ENCODE measurements around the gene AMMECR1. TPM values are rescaled to one million over a fixed set of nuclear protein-coding genes. Genes with fewer than 3 reads are reported as not detected.

Gene AMMECR1
- total RNA-seq, 1 donor from 2014 or later, result 2.2 TPM

DNA sequence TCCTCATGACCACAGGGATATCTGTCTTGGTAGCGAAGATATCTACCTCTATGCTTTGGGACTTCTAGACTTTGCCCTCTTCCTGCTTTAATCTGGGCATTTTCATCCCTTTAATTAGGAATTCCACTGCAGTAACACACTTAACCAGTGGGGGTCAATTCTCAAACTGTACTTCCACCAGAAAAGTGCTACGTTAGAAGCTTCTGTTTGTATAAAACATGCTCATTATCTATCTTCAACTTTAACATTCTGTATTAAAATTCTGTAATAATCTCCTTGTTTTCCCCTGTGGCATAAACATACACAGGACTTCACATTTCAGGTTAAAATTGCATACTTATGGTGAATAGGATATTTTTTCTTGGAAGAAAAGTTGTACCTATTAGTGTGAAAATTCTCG, 105.6 kb downstream of the AMMECR1 start:
- DNase-seq (ENCODE audit: low read depth in 2 of 2), result peak; percentile 6 to 14

DNA sequence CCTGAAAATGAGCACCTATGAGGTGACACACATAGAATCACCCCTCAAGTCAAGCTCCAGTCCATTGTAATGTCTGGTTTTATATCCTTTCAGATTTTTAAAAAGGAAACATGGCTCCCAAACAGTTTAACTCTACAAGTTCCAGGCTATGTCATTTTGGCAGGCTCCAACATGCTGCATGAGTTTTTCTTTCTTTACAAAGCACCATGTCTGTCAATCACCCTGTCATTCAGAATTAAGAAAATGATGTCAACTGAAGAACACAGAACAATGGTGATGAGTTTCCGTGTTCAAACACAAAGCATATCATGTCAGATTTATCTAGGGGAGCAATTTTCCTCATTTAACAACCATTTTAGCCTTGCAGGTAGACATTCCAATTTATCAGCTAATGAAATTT, 106.5 kb downstream of the AMMECR1 start:
- no peak for DNase-seq (ENCODE audit: low read depth in 2 of 2)

DNA sequence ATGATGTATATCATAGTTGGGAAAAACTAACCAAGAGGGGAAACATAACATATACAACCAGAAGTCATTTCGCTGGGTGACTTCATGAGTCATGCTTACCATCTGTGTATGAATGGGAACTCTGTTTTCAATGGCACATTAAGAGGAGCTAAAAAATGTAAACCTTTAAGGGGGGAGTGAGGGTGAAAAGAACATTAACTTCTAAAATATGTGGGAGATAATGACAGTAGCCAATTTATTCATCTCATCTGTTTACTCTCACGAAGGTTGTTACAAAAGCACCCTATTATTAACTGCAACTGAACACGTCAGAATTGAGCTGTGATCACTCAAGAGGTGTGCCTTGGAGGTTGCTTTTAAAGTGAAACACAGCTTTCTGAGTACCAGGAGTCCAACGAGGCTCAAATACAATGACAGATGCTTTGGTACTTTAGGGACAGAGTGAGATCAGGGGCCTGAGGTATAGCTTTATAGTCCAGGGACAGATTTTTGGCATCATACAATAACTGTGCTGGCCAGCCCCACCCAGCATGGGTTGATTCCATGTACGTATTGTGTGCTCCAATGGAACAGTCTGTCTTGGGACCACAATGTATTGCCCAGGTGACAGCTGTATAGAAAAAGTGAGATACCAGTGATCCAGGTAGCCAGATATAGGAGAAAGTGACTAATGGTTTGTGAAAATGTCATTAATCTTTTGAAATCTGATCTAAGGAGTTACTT, 107.3 kb downstream of the AMMECR1 start:
- peak; percentile 41 to 76 for DNase-seq (ENCODE audit: low read depth in 2 of 2)

DNA sequence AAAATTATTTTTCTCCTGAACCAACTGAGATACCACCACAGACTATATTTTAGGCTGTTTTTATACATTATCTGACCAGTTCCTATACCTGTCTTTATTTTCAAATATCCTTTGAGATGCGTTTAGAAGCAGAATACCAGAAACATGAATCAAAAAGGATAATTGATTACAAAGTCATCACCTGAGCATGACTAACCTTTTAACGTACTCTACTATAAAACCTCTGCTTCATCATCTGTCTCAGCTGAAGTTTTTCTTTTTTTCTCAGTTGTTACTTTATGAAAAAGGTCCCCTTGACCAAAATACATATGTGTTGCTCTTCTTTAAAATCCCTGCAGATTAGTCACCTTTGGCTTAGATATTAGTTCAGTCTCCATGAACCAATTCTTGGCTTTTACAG, 109.8 kb downstream of the AMMECR1 start:
- no peak for DNase-seq (ENCODE audit: low read depth in 2 of 2)

DNA sequence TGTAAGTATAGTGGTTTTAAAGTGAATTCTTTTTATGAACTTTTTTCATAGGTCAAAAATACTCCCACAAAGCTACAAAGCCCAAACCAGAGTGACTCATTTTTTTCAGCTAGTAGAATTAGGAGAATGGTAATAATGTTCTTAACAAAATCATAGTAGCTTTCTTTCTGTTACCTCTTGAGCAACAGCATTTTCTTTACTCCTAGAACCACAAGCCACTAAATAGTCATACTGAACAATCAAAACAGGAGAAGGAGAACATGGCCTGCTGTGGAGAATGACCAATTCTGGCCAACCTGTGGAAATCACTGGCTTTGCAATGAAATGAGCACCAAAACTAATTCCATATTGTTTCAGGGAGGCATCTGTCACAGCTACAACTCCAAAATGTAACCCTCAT, 112.9 kb downstream of the AMMECR1 start:
- no peak for DNase-seq (ENCODE audit: low read depth in 2 of 2)

DNA sequence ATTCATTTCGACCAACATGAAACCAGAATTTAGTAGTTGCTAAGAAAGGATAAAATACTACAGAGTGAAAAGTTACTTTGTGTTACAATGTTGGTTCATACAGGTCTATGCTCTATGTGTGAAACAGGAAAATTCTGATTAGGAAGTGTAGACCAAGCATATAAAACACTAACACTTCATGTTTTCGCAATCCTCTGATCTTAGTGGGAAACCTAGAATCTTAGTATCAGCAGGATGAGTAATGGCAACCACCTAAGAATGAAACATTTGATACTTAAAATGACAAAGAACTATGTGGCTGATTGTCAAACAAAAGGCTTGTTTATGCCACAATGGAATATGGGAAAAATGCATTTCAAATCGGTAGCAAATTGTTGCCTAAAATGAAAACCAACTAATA, 116.1 kb downstream of the AMMECR1 start:
- no peak for DNase-seq (ENCODE audit: low read depth in 2 of 2)

DNA sequence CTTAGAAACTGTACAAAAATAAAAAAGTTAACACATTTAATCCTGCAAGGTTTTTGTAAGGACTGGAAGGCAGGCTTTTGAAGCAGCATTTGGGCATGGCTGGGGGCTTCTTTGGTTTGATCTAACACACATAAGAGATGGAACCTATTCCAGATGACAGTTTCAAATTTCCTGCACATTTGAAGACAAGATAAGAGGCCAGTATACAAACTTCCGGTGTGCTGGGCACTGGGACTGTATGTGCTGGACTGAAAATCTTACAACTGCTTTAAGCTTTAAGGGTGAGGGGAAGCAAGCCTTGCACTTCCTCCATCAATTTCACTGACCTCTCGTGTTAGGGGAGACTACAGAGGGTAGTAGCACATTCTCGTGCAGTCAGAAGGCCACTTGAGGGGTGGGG, 122.9 kb downstream of the AMMECR1 start:
- no peak for DNase-seq (ENCODE audit: low read depth in 2 of 2)

DNA sequence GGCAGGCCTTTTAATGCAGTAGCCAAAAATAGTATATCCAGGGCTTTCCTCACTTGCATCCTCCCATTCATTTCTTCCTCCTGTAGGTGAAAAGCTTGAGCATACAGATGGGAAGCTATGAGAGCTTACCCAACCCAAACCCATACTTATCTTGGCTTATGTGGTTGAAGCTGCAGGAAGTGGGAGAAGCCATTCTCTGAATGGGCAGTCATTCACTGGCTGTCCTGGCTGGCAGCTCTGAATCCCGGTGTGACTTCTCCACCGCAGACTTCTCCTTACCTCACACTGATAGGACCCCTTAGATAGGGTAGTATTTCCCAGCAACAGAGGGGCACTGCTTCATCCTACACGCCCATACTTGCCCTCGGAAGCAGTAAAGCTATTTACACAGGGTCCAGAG, 125.4 kb downstream of the AMMECR1 start:
- DNase-seq (ENCODE audit: low read depth in 2 of 2), result no peak

DNA sequence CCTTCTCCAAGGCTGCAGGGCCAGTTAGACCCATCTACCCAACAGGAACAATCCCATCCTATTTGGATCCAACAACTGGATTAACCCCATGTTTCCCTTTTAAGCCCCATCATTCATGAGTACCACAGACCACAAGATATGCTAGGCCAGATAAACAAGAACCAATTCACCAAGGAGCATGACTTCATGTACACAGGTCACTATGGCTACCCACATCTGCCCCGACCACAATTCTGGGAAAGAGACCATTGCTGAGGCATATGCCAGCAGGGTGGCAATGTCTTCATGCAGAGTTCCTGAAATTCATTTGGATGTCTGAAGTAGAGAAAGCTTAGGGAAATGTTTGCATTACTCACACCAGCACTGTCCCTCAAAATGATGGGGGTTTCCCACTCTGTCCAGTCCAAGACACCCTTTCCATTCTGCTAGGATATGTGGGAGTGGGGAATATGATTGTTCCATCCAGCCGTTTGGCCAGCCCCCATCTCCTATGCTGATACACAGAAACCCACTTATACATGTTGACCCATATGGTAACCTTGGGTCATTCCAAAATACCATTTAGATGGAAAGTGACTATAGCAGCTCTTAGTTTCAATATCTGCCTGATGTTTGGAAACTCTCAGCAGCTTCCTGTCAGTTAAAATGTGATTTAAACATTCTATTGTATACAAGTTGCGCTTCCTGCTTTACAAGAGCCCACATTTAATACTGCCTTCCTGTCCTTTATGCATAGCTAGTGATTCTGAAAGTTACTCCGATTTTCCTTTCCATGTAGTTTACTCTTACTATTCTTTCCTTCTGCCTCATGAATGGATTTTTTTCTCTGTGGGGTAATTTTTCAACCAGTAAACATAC, 129.0 kb downstream of the AMMECR1 start:
- DNase-seq (ENCODE audit: low read depth in 2 of 2), result peak; percentile 33 to 61

DNA sequence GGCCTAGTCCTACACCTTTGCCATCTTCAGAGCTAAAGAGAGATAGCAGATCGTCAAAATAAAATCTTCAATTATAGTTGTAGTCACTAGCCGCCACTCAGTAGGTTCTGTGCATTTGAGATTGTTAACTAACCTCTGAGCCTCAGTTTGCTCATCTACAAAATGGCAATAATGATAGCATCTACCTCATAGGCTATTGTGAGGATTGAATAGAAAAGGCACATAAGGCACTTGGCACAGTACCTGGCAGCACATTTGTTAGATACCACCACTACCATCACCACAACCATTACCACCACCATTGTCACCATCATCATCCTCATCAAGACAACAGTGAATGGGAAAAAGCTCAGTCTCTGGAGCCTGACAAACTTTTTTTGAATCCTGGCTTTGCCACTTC, 134.6 kb downstream of the AMMECR1 start:
- no peak for DNase-seq (ENCODE audit: low read depth in 2 of 2)

DNA sequence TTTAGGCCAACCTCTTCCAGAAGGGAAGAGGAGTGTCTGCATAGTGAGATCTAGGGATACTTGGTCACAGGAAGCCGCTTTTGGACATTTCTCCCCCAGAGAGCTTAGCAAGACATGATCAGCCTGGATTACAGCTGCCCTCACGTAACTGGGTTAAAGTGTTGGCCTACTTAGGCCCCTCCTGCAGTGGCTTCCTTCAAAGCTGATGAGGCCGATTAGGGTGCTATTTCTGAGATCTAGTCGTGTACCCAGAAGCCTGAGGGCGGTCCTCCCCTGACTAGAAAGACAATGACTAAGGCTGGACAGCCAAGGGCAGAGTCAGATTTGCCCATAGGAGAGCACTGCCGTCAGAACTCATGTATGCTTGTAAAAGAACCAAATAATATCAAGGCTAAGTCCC, 135.0 kb downstream of the AMMECR1 start:
- no peak for DNase-seq (ENCODE audit: low read depth in 2 of 2)

DNA sequence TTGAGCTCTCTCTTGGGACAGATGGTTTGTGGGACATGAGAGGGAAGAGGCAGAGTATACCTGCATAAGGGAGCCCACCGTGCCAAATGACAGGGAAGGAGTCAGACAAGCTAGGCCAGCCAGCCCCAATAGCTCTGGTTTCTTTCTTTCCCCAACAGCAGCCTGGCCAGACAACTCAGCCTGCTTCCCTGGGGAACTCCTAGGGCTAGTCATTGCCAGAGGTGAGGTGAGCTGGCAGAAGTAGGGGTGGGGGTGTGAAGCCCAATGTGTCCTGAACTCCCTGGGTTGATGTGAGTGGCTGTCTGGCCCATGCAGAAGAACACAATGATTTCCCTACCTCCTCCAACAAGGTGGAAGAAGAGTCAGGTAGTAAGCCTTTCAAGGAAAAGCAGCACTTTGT, 135.5 kb downstream of the AMMECR1 start:
- DNase-seq (ENCODE audit: low read depth in 2 of 2), result no peak

DNA sequence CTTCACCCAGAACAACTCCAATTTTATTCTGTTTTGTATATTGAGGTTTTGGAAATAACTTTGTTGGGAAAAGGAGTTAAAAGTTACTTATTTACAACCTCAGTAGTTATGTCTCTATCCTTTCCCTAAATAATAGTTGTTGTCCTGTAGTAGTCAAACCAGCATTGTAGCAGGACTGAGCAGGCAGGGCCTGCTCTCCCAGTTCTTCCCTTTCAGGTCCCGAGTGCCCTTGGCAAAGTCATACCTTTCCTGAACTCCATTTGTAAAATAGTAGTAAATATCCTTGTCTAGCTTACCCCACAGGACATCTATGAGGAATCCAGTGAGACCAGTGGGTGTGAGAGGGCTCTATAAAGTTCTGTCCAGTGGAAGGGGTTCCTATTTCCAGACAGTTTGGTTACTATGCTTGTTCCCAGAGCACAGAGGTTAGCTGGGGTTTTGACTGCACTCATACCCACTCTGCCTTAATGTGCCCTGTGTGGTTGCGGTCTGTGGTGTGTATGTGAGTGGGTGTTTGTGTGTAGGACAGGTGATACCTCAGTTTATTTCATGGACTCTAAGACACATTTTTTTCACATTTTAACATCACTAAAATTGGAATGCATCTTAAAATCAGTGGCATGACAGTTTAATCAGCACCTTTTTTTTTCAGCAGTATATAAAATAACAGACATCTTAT, 136.3 kb downstream of the AMMECR1 start:
- no peak for DNase-seq (ENCODE audit: low read depth in 2 of 2)

DNA sequence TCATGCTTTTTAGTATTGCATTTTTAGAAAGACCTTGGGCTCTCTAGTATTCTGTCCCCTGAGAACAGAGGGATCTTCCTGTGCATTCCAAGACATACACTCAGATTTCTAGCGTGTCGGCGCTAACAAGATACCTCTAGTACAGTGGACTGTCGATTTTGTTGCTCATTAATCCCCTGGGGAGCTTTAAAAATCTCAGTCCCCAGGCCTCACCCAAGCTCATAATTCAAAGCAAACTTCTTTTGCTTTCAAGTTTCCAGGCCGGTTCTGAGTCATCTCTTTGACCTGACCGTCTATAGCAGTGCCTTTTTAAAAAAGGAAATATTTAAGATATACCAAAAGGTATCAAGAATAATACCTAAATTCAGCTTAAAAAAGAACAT, 137.0 kb downstream of the AMMECR1 start:
- peak in 1 of 2 donors; percentile 35 for DNase-seq (ENCODE audit: low read depth in 2 of 2)

DNA sequence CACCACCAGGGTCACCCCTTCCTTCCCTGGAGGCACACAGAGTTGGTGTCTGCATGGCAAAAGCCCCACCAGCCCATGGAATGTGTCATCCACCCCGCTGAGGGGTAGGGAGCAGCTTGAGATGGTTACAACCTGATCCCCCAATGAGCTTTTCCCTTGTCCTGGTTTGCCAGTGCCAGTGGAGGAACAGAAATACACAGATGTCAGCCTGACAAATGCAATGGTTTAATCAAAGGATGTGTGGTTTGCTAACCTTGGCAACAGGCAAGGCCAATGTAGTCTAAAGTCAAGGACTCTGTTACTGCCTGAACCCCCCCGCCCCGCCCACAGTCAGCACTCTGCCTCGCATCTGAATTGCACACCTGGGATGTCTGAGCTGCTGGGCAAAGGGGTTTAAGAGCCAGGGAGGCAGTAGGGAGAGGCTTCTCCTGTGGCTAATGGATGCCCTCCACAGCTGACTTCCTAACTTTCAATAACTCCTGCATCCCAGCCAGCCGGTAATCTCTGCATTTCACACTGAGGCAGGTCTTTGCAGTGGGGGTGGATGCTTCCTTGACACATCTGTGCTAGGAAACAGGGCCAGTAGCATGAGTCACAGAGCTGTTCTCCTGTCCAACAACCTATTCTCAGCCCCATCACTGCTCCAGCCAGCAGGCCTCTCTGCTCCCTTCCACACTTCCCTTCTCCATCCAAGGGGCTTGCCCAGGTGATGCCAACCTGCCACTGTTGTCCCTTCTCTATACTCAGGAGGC, 137.5 kb downstream of the AMMECR1 start:
- DNase-seq (ENCODE audit: low read depth in 2 of 2), result peak; percentile 34 to 79

DNA sequence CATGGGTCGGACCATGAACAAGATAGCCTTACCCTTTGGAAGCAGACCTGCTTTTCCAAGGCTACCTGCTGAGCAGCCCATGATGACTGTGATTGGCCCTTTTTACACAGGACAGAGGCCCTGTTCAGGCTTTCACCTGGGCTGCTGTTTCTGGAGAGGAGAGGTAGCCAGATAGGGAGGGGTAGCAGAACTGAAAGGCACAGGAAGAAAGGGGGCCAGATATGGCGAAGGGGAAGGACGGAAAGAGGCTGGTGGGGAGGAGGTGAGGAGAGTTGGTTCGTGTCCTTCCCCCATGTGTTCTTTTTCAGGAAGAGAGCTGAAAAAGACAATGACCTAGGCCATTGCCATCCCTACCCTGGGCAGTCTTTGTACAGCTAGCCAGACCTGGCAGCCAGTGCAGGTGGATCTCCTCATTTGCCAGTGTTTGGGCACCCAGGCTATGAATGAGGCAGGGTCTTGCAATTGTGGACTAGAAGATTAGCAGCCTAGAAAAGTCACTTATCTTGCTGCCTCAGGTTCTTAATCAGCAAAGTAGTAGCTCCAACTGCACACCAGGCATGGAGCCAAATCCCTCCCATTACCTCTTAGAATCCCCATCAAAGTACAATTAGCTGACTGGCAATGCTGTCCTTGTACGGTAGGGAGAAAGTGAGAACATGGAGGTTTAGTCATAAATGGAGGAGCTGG, 139.6 kb downstream of the AMMECR1 start:
- no peak for DNase-seq (ENCODE audit: low read depth in 2 of 2)

DNA sequence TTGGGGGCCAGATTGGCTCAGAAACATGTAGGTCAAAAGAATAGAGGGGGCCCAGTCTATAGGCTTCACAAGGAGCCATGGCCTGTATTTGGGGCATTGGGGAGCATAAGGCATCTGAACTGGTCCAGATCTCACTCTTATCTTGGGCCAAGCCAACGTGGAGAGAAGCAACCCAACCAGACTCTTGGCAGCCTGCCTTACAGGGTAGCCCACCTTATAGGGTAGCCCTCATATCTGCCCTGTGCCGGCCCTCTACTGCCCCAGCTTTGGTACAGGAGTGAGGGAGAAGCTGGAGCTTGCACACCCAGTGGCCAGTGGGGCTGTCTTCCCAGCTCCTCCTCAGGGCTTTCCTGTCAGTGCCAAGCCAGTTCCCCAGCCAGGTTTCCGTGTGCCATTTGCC, 142.2 kb downstream of the AMMECR1 start:
- no peak for DNase-seq (ENCODE audit: low read depth in 2 of 2)

DNA sequence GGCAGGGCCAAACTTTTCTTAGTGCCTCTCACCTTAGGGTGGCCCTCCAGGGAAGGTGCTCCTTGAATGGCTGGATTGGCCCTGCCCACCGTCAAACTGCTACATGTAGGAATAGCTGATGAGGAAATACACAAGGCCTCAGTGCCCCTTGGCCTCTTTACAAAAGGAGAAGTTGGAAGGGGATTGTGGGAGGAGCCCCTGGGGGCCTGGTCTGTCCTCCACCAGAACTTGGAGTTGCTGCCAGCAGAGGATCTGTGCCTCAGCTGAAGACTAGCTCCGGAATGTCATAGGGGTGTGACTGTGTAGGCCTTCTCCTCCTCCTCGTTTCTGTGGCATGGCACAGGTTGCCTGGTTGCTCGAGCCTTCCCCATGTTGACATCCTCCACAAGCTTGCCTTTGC, 142.7 kb downstream of the AMMECR1 start:
- DNase-seq (ENCODE audit: low read depth in 2 of 2), result no peak

DNA sequence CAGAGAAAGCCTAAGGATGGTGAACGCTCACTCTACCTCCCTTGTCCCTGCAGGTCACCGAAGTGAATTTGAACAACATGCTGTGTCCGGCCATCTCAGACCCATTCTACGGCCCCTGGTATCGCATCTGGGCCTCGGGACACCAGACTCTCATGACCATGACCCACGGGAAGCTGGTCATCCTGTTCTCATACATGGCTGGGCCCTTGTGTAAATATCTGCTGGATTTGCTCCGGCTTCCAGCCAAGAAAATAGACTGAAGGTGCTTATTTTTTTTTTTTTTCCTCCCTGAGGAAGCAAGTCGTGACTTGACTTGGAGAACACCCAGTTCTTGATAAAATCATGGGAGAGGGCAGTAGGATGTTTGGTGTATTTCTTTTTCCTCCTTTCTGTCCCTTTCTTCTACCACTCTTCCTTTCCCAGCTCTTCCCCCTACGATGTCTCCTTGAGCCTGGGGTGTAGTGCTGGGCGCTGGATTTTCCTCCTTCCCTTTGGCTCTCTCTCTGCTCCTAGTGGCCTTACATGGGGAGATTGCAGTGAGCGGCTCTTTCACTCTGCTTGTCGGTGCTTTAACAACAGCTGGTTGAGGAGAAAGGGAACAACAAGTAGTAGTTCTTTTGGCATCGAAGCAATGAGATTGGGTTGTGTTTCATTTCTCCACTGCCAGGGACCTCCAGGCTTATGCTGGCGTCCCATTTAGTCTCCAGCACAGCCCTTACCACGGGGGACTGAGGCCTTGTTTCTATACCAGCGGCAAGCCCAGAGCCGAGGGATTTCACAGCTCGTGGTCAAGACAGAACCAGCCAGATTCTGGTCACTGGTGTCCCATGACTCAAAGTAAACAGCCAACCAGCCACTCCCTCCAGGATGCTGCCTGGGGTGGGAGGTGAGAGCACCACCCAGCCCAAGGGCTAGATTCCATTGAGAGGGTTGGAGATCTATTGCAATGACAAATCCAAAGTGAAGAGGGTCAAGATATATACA, 144.4 kb downstream of the AMMECR1 start:
- peak in 1 of 2 donors; percentile 77 for DNase-seq (ENCODE audit: low read depth in 2 of 2)

DNA sequence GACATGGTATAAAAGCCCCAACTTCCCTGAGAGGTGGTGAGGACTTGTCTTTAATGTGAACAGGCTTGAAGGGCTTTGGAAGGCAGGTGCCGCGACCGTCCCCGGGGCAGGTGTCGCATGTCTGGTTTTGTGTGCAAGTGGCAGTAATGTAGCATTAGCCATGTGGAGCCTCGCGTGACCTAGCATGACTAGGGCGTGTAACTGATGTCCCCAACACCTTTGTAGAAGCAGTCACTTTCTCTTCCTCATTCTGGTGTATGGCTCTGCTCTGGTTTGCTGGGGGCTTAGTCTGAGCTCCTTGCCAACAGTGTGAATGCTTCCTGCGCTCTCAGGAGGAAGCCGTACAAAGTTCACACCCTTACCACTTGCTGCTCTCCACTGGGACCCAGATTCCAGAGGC, 145.7 kb downstream of the AMMECR1 start:
- DNase-seq (ENCODE audit: low read depth in 2 of 2), result no peak

Data from lung microvascular endothelial cell (primary cell).